Spleen (tissue), 7 donors: Measurements from ENCODE around the gene IGF2.

Experiments
- CTCF ChIP-seq, 11 experiments: fragments of 200-600 bp in 7 of 11; fragments of 450-650 bp in 4 of 11; sonication (generic) in 4 of 11; IDR thresholded peaks in 8 of 11; conservative IDR thresholded peaks in 3 of 11; 1 replicate in 7 of 11; 2 replicates in 4 of 11; pipeline versions ENCODE4 v1.4.0 to v1.8.0; 2016 to 2021; ENCODE audit warnings: antibody characterized with exemption in 11 of 11, inconsistent platforms in 4 of 11, mild to moderate bottlenecking in 1 of 11
- POLR2A ChIP-seq, 3 donors: fragments of 450-650 bp; IDR thresholded peaks; one replicate each; pipeline ENCODE4 v1.5.1; 2017; ENCODE audit warnings: antibody characterized with exemption in 3 of 3, mild to moderate bottlenecking in 1 of 3
- donor health status: DM: no; HTN: no; CAD: no; lungs with moderate emphysema.
- donor health status: DM: no; HTN: no; CAD: no.
- donor health status: DM: no; HTN: no; CAD: no.

- TF ChIP-seq POLR2A (IDR thresholded peaks at IDR 0.05) (no peak), CTCF (IDR thresholded peaks at IDR 0.05 in 8 of 11, conservative IDR thresholded peaks at IDR 0.05 in 3 of 11) (no peak)
These were observed 37.3 kb upstream of the IGF2 start for GRCh38 chr11:2176389-2176900.
